Endothelial cell (in vitro differentiated cells): ENCODE data around the gene SMCO4. TPM values are rescaled to one million over a fixed set of nuclear protein-coding genes. Genes with fewer than 3 reads are reported as not detected.
"Not testable (repeated sequence)": the region's sequence is repeated elsewhere in the genome, so short reads cannot be mapped to it uniquely, and the experiment has no call there.

Experiments used
- DNase-seq: peaks from one replicate; pipeline ENCODE4 v3.0.0; 2021; ENCODE audit warnings: low spot score
- H3K27ac Mint-ChIP-seq: one replicate; pipeline ENCODE4 v1.8.0; 2021; ENCODE audit warnings: mixed read lengths, inconsistent platforms; ENCODE audit not compliant: unreplicated experiment
- H3K27me3 Mint-ChIP-seq: one replicate; pipeline ENCODE4 v1.8.0; 2021; ENCODE audit warnings: mild to moderate bottlenecking, moderate library complexity, mixed read lengths, inconsistent platforms; ENCODE audit not compliant: unreplicated experiment
- H3K36me3 Mint-ChIP-seq: one replicate; pipeline ENCODE4 v1.8.0; 2021; ENCODE audit warnings: mild to moderate bottlenecking, low read depth, mixed read lengths, inconsistent platforms; ENCODE audit not compliant: unreplicated experiment
- H3K4me1 Mint-ChIP-seq: one replicate; pipeline ENCODE4 v1.8.0; 2021; ENCODE audit warnings: mild to moderate bottlenecking, mixed read lengths, inconsistent platforms; ENCODE audit not compliant: unreplicated experiment
- H3K4me3 Mint-ChIP-seq: one replicate; pipeline ENCODE4 v1.8.0; 2021; ENCODE audit warnings: mild to moderate bottlenecking, mixed read lengths, inconsistent platforms; ENCODE audit not compliant: unreplicated experiment
- H3K9me3 Mint-ChIP-seq: one replicate; pipeline ENCODE4 v1.8.0; 2021; ENCODE audit warnings: mixed read lengths, inconsistent platforms; ENCODE audit not compliant: unreplicated experiment
- total RNA-seq: library from RNA; stranded (reverse); fragmentation: NEBNext Ultra II Directional; extraction: Animal tissue kit (Norgen Biotek cat#: 25700); gene quantifications from one replicate; pipeline ENCODE4 v1.2.1, GENCODE V29; 2021; ENCODE audit not compliant: unreplicated experiment
- TF ChIP-seq, protein P1 (sequence below): fragments of 200-600 bp; sonication (generic); IDR thresholded peaks from one replicate; pipeline ENCODE4 v1.5.0; 2021; ENCODE audit warnings: antibody characterized with exemption; ENCODE audit not compliant: unreplicated experiment

Gene SMCO4
- total RNA-seq, 1 donor from 2014 or later, result 23.7 TPM

DNA sequence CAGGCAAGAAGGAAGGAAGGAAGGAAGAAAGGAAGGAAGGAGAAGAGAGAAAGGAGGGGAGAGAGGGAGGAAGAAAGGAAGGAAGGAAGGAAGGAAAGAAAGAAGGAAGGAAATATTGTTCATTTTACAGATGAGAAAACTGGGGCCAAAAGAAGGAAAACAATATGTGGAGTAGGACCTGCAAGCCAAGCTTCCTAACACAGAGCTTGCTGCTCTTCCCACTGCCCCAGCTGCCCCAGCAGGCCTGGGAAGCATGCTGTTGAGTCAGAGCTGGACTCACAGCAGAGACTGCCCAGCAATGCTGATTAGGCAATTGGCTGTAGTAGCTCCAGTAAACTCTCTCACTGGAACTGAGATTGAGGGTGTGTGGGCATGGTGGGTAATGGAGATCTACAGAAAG lies 42.6 kb upstream of the SMCO4 start:
- no peak for DNase-seq
- Mint-ChIP-seq H3K27ac (no peak overlapping the region), H3K27me3 (no peaks in the 10 kb centered on the region), H3K36me3 (no peaks in the 10 kb centered on the region), H3K9me3 (no peaks in the 10 kb centered on the region), H3K4me1 (no peaks in the 10 kb centered on the region), H3K4me3 (no peak overlapping the region)
- TF ChIP-seq, protein P1, sequence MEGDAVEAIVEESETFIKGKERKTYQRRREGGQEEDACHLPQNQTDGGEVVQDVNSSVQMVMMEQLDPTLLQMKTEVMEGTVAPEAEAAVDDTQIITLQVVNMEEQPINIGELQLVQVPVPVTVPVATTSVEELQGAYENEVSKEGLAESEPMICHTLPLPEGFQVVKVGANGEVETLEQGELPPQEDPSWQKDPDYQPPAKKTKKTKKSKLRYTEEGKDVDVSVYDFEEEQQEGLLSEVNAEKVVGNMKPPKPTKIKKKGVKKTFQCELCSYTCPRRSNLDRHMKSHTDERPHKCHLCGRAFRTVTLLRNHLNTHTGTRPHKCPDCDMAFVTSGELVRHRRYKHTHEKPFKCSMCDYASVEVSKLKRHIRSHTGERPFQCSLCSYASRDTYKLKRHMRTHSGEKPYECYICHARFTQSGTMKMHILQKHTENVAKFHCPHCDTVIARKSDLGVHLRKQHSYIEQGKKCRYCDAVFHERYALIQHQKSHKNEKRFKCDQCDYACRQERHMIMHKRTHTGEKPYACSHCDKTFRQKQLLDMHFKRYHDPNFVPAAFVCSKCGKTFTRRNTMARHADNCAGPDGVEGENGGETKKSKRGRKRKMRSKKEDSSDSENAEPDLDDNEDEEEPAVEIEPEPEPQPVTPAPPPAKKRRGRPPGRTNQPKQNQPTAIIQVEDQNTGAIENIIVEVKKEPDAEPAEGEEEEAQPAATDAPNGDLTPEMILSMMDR, result no peak

GRCh38 chr11:93583490-93583889 lies 40.3 kb upstream of the SMCO4 start:
- no peak for DNase-seq
- H3K27ac Mint-ChIP-seq, result no peak overlapping the region
- TF ChIP-seq, protein P1, result no peak
- H3K4me3 Mint-ChIP-seq, result no peak overlapping the region
- H3K9me3 Mint-ChIP-seq, result no peaks in the 10 kb centered on the region
- H3K36me3 Mint-ChIP-seq, result no peaks in the 10 kb centered on the region
- H3K4me1 Mint-ChIP-seq, result no peaks in the 10 kb centered on the region
- H3K27me3 Mint-ChIP-seq, result no peaks in the 10 kb centered on the region

DNA sequence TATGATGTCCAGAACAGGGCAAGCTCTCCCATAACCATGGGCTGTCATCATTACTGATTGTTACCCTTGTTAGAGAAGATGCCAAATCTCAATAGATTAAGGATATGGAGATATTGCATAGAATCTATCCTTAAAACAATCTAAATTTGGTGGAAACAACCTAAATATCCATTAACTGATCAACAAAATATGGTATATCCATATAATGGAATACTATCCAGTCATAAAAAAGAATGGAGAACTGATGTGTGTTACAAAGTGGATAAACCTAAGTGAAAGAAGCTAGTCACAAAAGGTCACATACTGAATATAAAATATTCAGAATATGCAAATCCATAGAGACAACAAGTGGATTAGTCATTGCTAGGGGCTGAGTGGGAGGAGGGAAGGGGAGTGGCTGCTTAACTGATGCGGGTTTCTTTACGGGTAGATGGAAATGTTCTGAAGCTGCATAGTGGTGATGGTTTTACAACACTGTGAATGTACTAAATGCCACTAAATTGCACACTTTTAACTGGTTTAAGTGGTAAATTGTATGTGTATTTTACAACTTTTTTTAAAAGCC lies 36.1 kb upstream of the SMCO4 start:
- Mint-ChIP-seq H3K4me3 (no peak overlapping the region), H3K36me3 (no peaks in the 10 kb centered on the region), H3K27ac (no peak overlapping the region), H3K4me1 (no peaks in the 10 kb centered on the region), H3K27me3 (no peaks in the 10 kb centered on the region), H3K9me3 (no peaks in the 10 kb centered on the region)
- no peak for DNase-seq
- TF ChIP-seq, protein P1, result no peak

DNA sequence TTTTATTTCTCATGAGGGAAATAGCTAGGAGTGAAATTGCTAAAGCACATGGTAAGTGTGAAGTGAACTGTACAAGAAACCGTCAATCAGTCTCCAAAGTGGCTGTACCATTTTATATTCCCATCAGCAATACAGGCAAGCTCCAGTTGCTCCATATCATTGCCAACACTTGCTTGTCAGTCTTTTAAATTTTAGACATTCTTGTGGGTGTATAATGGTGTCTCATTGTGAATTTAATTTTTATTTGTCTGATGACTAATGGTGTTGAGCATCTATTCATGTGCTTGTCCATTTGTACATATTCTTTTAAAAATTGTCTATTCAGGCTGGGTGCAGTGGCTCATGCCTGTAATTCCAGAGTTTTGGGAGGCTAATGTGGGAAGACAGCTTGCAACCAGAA lies 34.1 kb upstream of the SMCO4 start:
- no peak for DNase-seq
- Mint-ChIP-seq H3K27ac (no peak overlapping the region), H3K36me3 (no peaks in the 10 kb centered on the region), H3K4me3 (no peak overlapping the region), H3K9me3 (no peaks in the 10 kb centered on the region), H3K27me3 (no peaks in the 10 kb centered on the region), H3K4me1 (no peaks in the 10 kb centered on the region)
- TF ChIP-seq, protein P1, result no peak

DNA sequence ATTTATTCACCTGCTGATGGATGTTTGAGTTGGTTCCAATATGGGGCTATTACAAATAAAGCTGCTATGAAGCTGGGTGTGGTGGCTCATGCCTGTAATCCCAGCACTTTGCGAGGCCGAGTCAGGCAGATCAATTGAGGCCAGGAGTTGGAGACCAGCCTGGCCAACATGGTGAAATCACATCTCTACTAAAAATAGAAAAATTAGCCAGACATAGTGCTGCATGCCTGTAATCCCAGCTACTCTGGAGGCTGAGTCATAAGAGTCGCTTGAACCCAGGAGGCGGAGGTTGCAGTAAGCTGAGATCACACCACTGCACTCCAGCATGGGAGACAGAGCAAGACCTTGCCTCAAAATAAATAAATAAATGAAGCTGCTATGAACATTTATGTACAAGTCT lies 33.7 kb upstream of the SMCO4 start:
- not testable (repeated sequence) for H3K36me3 Mint-ChIP-seq, H3K27me3 Mint-ChIP-seq, H3K27ac Mint-ChIP-seq

More for the DNA sequence above, 33.7 kb upstream of the SMCO4 start:
- not testable (repeated sequence) for DNase-seq, H3K4me1 Mint-ChIP-seq, H3K4me3 Mint-ChIP-seq, H3K9me3 Mint-ChIP-seq
